Mucosa of gallbladder (tissue), 1 donor: ENCODE data around the gene MAP4K3. TPM values are rescaled to one million over a fixed set of nuclear protein-coding genes. Genes with fewer than 3 reads are reported as not detected.
"Not testable (repeated sequence)": the region's sequence is repeated elsewhere in the genome, so short reads cannot be mapped to it uniquely, and the experiment has no call there.

Source experiments
- DNase-seq: peaks from one replicate; pipeline ENCODE4 v3.0.0-alpha.2; 2020; ENCODE audit warnings: low spot score
- total RNA-seq: library from RNA; stranded (reverse); gene quantifications from one replicate; pipeline ENCODE4 v1.2.1, GENCODE V29; 2021
- donor health status: DM: no; HTN: no; CAD: no.

The MAP4K3 gene
- total RNA-seq, 1 donor from 2014 or later, result 69.2 TPM

DNA sequence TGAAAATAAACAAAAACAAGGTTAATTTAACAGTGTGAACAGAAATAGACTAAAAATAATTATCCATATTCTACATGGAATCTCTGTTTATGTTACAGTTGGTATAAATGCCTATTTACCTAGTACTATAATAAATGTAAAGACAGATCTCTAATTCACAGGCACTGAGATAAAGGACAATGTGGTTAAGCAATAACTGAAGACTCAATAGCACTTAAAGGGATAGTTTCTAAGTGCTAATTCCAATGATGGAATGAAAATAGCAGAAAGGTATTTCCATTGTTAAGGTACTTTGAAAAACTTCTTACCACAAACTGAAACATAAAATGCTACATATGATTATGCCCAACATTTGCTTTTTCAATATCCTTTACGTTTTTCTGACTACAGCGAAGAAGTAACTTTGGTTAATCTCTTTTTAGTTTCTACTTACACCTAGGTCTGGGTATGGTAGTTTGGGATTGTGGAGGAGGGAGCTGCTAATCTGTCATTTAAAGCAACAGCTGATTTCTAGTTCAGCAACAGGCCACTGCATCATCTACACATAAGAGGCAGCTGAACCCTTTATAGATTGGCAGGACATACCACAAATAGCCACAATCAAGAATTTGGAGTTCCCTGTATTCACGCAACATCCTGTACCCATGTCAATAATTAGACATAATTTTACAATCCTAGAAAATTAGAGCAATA lies 27.2 kb downstream of the MAP4K3 start:
- no peak for DNase-seq

DNA sequence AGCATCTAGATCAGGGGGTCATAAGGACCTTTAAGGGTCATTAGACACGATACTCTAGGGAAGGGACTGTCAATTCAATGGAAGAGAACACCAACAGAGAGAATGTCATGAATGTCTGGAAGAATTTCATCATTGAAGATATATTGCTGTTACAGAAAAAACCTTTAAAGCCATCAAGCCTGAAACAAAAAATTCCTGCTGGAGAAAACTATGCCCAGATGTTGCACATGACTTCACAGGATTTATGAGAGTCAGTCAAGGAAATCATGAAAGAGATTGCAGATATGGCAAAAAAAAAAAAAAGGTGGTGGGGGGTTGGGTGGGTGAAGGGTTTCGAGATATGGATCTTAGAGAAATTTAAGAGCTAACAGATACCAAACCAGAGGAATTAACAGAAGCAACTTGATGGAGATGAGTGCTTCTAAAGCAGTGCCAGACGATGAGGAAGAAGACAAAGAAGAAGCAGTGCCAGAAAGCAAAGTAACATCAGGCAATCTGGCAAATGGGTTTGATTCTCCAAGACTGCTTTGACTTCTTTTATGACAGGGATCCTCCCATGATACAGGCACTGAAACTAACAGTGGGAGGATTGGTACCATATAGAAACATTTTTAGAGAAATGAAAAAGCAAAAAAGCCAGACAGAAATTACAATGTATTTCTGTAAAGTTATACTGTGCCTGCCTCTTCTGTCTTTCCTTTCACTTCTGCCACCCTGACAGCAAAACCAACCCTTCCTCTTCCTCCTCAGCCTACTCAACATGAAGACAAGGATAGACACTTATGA lies 28.5 kb downstream of the MAP4K3 start:
- DNase-seq, result no peak

DNA sequence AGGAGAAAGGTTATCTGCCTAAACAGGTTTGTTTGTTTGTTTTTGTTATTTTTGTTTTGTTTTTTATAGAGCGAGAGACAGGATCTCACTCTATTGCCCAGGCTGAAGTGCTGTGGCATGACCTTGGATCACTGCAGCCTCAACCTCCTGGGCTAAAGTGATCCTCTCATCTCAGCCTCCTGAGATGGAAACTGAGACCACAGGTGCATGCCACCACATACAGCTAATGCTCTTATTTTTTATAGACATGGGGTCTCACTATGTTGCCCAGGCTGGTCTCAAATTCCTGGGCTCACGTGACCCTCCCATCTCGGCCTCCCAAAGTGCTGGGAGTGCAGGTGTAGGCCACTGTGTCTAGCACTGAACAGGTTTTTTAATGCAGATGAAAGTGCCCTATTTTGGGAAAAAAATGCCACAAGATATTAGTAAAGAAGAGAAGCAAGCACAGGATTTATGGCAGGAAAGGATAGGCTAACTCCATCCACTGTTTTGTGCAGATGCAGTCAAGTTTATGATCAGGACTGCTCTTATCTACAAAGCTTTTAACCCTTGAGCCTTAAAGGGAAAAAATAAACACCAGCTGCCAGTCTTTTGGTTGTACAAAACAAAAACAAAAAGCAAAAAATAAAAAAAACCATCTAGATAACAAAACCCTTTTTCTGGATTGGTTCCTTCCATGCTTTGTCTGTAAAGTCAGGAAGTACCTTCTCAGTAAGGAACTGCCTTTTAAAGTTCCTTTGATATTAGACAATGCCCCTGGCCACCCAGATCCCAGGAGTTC lies 29.4 kb downstream of the MAP4K3 start:
- DNase-seq, result no peak

DNA sequence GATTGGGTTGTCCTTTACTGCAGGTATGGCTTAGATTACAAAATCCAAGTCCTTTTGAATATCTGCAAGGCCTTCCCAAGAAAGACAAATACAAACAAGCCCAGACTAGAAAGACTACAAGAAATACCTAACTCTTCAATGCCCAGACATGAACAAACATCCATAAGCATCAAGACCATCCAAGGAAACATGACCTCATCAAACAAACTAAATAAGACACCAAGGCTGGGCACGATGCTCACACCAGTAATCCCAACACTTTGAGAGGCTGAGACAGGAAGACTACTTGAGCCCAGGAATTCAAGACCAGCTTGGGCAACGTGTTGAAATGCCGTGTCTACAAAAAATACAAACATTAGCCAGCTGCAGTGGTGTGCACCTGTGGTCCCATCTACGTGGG lies 31.7 kb downstream of the MAP4K3 start:
- no peak for DNase-seq

DNA sequence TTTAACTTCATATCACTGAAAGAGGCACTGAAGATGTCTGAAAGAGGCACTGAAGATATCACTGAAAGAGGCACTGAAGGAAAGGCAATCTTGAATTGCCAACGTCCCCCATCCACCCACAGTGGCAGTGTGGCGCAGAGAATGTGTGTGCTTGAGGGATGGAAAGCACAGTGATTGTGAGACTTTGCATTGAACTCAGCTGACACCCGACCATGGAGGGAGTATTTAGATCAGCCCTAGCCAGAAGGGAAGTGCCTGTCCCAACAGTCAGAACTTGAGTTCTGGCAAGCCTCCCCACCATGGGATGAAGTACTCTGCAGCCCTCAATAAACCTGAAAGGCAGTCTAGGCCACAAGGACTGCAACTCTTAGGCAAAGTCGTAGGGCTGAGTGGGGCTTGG lies 33.8 kb downstream of the MAP4K3 start:
- DNase-seq, result no peak

DNA sequence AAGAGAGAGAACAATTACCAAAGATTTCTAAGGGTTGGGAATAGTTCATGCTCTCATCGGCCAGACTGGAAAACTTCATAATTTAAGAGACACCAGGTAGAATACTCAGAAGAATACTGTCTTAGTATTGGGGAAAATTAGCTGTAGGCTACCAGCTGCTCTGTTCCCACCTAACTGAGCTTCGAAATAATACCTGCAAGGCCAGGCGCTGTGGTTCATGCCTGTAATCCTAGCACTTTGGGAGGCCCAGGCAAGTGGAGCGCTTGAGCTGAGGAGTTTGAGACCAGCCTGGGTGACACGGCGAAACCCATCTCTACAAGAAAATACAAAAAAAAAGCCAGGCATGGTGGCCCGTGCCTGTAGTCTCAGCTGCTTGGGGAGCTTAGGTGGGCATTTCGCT lies 35.8 kb downstream of the MAP4K3 start:
- DNase-seq, result no peak

DNA sequence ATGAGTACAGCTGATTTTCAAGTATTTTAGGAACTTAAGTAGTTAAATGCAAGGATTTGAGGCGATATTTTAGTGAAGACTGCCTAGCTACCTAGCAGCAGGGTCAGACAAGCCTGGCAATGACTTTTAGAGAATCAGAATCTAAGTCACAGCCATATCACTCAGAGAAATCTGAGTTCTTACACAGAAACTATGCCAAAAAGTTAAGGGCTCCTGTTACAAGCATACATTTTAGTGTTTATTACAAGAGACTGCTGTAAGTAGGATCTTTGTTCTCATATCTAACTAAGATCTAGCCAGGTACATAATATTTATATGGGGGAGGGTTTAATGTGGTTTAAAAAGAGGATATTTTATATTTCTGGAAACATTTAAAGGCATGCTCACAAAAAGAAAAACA lies 37.5 kb downstream of the MAP4K3 start:
- DNase-seq, result no peak

DNA sequence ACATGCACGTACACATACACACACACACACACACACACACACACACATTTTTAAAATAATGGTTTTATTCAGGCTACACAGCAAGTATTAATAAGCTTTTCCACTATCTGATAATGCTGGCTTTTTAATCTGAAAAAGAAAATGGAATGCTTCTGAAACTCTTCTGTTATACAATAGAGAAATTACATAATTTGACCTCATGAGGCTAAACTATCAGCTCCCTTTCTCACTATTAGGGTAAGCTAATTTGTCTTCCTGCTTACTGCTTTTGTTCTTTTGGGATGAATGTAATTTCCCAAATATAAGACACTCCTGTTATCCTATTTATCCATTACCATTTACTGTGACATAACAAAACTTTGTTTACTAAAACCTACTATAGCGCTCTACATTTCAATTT lies 41.8 kb downstream of the MAP4K3 start:
- DNase-seq, result no peak

DNA sequence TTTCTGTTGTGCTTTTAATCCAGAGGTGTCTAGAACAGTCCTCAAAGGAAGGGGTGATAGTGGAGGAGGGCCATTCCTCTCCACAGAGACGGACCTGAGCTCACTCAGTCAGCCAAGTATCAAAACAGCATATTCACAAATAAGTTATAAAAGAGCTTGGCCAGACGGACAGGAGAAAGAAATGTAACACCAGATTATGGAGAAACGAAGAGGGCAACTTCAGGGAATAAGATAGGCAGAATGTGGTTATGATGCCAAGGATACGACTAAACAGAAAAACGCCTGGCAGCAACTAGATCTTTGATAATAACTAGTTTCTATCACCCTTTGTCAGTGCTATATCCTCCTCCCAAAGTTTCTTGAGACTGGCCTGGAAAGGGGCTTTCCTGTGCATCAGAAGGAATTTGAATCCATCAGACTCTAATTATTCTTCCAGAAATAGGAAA lies 42.5 kb downstream of the MAP4K3 start:
- no peak for DNase-seq

DNA sequence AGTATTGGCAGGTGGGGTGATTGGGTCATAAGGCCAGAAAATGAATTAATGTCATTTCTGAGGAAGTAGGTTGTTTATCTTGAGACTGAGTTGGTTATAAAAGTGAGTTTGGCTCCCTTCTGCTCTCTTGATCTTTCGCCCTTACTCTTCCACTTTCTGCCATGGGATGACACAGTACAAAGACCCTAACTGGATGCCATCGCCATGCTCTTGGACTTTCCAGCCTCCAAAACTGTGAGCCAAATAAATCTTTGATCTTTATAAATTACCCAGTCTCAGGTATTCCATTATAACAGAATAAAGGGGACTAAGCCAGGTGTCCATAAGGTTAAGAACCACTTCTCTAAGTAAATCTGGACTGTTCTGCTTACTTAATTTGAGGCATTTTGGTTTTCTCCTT lies 44.4 kb downstream of the MAP4K3 start:
- DNase-seq, result no peak

DNA sequence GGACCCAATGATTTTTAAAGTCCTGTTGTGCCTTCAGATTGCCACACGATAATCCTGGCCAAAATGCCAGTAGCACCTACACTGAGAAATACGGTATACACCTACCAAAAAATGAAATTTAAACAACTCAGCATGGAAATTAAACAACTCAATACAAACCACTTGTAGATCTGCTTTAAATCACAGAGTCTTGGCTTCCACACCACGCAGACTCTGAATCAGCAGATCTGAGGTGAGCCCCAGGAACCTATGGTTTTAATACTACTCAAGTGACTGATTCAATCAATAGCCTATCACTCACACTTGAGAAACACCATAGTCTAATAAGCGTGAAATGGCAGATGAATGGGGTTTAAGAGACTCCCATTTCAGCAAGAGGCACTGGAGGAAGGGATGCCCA lies 46.9 kb downstream of the MAP4K3 start:
- no peak for DNase-seq

DNA sequence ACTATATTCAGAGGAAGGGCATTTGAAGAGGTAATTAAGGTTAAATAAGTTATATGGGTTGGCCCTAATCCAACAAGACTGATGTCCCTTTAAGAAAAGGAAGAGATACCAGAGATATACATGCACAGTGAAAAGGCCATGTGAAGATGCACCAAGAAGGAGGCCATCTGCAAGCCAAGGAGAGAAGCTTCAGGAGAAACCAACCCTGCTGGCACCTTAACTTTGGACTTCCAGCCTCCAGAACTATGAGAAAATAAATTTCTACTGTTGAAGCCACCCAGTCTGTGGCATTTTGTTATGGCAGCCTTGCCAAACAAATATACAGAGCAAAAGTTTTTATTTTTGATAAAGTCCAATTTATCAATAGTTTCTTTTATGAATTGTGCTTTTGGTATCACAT lies 51.0 kb downstream of the MAP4K3 start:
- no peak for DNase-seq

DNA sequence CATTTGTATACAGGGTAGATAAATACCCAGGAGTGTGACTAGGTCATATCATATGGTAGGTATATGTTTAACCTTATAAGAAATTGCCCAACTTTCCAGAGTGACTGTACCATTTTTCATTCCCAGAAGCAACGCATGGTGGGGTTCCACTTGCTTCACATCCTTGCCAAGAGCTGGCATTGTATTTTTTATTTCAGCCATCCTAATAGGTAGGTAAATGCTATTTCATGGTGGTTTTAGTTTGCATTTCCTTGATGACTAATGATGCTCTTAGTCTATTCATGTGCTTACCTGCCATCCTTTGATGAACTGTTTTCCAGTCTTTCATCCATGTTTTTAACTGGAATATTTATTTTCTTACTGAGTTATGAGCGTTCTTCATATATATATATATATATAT lies 51.9 kb downstream of the MAP4K3 start:
- DNase-seq, result no peak

DNA sequence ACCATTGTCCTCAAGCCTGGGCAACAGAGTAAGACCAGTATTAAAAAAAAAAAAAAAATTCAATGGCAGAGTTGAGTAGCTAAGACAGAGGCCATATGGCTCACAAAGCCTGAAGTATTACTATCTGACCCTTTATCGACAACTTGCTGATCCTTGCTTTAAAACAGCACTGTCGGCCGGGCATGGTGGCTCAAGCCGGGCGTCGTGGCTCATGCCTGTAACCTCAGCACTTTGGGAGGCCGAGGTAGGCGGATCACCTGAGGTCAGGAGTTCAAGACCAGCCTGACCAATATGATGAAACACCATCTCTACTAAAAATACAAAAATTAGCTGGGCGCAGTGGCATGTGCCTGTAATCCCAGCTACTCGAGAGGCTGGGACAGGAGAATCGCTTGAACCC lies 53.0 kb downstream of the MAP4K3 start:
- DNase-seq, result not testable (repeated sequence)

DNA sequence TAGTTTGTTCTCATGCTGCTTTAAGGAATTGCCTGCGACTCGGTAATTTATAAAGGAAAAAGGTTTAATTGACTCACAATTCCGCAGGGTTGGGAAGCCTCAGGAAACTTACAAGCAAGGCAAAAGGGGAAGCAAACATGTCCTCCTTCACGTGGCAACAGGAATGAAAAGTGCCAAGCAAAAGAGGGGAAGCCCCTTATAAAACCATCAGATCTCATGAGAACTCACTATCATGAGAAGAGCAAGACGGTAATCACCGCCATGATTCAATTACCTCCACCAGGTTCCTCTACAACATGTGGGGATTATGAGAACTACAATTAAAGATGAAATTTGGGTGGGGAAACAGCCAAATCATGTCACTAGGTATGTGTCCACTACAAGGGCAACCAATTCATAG lies 53.9 kb downstream of the MAP4K3 start:
- DNase-seq, result no peak

DNA sequence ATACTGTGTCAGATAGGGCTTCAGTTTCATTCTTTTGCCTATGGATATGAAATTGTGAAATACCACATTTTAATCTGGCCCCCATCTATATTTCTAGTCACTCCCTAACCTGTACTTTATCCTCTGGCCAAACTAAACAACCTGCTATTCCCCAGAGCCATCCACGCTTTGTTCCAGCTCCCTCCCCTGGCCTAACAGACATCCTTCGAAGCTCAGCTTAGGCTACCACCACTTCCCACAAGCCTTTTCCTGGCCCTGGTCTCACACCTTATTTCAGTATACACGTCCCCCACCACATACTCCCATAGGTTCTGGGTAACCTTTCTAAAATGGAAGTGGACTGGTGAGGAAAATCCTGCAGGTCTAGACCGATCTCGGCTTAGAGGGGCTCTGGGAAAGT lies 55.4 kb downstream of the MAP4K3 start:
- no peak for DNase-seq

DNA sequence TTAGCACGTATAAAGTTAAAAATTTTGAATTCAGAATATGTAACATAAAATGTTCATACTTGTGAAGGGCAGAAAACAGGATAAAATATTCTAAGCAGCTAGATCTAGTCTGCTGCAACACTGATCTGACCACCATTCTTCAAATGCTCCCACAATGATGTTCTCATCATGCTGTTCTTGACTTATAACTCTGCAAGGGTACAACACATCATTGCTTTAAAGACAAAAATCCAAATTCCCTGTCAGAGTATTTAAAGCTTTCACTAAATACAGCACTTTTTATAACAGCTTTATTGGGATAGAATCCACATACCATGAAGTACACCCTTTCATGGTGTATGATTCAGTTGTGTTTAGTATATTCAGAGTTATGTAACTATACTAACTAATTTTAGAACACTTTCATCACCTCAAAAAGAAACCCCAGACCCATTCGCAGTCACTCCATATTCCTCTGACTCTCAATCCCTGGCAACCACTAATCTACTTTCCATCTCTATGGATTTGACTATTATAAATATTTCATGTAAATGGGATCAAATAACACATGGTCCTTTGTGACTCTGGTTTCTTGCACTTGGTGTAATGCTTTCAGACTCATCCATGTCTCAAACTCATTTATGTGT lies 56.4 kb downstream of the MAP4K3 start:
- DNase-seq, result no peak

DNA sequence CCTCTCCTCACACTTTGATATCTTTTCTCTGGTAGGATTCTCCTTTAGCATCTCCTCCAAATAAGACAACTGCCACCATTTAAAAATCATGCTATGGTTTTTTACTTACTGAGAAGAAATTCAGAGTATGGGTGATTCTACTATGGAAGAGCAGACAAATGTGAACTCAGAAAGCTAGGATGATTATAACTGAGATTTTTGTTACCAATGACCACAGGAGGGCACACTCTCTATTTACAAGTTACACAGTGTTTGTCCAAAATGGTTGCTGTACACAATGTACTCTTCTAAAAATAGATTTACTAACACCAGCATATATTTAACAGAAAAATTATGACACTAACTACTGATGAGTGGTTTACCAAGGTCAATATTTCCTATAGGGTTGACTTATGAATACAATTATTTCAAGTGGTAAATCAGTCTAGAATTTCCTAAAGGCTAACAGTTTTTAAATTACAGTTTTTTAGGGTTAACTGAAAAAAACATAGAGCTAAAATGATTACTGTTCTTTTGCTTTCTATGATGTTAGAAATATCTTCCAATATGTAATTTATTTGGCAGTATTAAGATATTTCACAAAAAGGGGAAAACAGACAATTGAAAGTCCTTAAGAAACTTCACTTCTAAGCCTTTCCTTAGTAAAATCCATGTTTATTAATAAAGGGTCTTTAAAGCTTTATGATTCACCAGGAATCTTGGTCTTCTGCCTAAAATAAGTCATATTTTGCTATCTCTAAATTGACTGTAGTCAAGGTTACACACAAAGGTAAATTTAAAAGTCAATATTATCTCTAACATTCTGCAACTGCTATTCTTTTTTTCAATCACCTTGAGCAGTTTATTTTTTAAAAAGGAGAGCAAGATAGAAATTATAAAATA lies 57.2 kb downstream of the MAP4K3 start:
- DNase-seq, result no peak

DNA sequence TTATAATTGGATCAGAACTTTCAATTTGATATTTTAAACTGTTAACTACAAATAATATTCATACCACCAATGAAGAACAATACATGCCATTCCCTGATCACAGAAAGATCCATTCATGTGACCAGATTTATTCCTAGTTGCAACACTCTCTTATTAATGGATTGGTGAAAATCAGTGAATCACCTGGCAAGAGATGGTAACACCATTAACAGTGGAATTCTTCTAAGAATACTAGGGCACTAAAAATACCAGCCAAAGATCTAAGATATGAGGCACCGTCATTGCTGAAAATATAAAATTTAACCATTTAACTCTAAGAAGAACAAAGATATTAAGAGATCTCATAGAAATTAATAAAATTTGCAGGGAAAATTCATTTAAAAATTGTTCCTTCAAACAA lies 58.1 kb downstream of the MAP4K3 start:
- DNase-seq, result no peak

DNA sequence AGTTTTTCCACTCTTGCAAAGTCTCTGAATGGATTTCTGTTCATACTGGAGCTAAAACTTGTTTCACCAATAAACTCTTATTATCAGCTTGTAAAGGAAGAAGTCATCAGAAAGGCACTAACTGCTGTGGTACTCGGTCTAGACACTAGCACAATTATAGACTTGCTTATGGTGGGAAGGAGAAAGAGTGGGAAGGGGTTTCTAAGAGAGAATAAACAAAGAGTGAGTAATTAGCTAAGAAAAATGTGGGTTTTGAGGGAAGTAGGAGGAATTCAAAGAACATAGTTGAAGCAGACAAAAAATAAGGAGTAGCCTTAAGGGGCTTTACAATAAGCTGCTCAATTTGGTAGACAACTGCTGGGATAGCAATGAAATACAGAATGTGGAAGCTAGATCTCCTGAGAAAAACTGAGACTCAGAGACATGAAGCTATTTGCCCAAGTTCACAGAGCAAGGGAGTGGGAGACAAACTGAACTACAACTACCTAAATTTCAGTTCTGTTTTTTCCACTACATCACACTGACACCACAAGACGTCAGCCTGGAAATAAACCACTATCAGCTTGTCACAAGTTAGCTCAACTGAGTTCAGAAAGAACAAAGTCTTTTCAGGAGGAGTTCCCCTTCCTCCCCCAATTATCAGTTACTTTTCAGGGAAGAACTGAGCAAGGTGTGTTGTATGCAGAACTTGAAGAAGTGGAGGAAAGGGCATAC lies 59.7 kb downstream of the MAP4K3 start:
- no peak for DNase-seq

DNA sequence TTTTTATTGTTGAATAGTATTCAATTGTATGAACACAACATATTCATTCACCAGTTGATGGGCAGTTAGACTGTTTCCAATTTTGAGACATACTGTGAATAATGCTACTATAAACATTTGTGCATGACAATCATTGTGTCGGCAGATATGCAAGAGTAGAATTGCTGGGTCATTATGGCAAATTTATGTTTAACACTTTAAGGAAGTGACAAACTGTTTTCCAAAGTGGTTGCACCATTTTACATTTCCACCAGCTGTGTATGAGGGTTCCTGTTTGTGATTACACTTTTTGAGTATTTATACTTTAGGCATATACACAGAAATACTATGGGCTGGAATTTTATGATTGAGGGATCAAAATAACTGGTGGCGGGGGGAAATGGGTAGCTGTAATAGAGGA lies 61.2 kb downstream of the MAP4K3 start:
- no peak for DNase-seq
